HCT116 (cell line): Measurements from ENCODE around the gene HNF1B. TPM values are rescaled to one million over a fixed set of nuclear protein-coding genes. Genes with fewer than 3 reads are reported as not detected.

Source experiments
- ATAC-seq: fragments of 200-7000 bp; cut with Tn5 transposase; 2 replicates; pipeline ENCODE4 v1.9.1; 2020; ENCODE audit warnings: mild to moderate bottlenecking, moderate library complexity
- BruUV-seq: library from RNA; stranded (reverse); fragments of 400-500 nt; replicated peaks from 2 replicates; lab custom pipeline; 2021; lab: Mats Ljungman, UMichigan
- CTCF ChIA-PET: fragments of 300-600 bp; sonication (Branson Sonifier 250); formaldehyde crosslinking; loops from one replicate; lab custom pipeline; 2021; ENCODE audit warnings: antibody characterized with exemption; lab: Charles Lee
- POLR2A ChIA-PET: fragments of 300-600, 350-600 bp; sonication (Branson Sonifier 250); formaldehyde crosslinking; loops from one replicate; lab custom pipeline; 2021; ENCODE audit warnings: antibody characterized with exemption; lab: Charles Lee
- RAD21 ChIA-PET, 2 experiments: fragments of 300-600 bp; sonication (Branson Sonifier 250); formaldehyde crosslinking; loops; one replicate each; lab custom pipeline; 2023; ENCODE audit warnings: low total read pairs in 2 of 2; ENCODE audit not compliant: uncharacterized antibody in 2 of 2, unreplicated experiment in 2 of 2, low non-redundant PET in 1 of 2; lab: Charles Lee
- DNase-seq: peaks from one replicate; pipeline ENCODE4 v3.0.0-alpha.2; 2010; ENCODE audit warnings: low read depth, low spot score
- H2AFZ ChIP-seq: fragments of 200-600 bp; shearing (Covaris generic), sonication (generic); 2 replicates; pipeline ENCODE4 v1.6.1; 2017; ENCODE audit warnings: low read depth, mixed run types, mixed read lengths, antibody characterized with exemption, low read length; ENCODE audit not compliant: poor library complexity, severe bottlenecking
- H3K27ac ChIP-seq: 2 replicates; pipeline ENCODE4 v1.5.1; 2012; ENCODE audit warnings: low read depth, low read length
- H3K27me3 ChIP-seq: fragments of 200-600 bp; sonication (generic); 2 replicates; pipeline ENCODE4 v1.6.1; 2016; ENCODE audit warnings: mixed run types, low read length, mixed read lengths; ENCODE audit not compliant: insufficient read depth
- H3K36me3 ChIP-seq, 2 experiments: fragments of 200-500 bp in 1 of 2; fragments of 200-600 bp in 1 of 2; sonication (Bioruptor generic) in 1 of 2; sonication (generic) in 1 of 2; 2 replicates each; pipeline versions ENCODE4 v1.5.1 to v1.6.1; 2014 to 2016; ENCODE audit warnings: low read length in 2 of 2, inconsistent platforms in 1 of 2, mixed read lengths in 1 of 2, mixed run types in 1 of 2; ENCODE audit not compliant: insufficient read depth in 2 of 2, control insufficient read depth in 1 of 2
- H3K4me1 ChIP-seq, 2 experiments: fragments of 200-600 bp in 1 of 2; sonication (generic) in 1 of 2; 2 replicates each; pipeline versions ENCODE4 v1.5.1 to v1.6.1; 2012 to 2017; ENCODE audit warnings: low read length in 2 of 2, inconsistent platforms in 1 of 2, mild to moderate bottlenecking in 1 of 2, mixed read lengths in 1 of 2, mixed run types in 1 of 2, moderate library complexity in 1 of 2; ENCODE audit not compliant: insufficient read depth in 2 of 2, control insufficient read depth in 1 of 2
- H3K4me2 ChIP-seq: fragments of 200-600 bp; sonication (generic); 2 replicates; pipeline ENCODE4 v1.6.1; 2017; ENCODE audit warnings: mixed run types, low read length, mixed read lengths
- H3K4me3 ChIP-seq, 2 experiments: fragments of 200-600 bp in 1 of 2; sonication (generic) in 1 of 2; replicated peaks in 1 of 2; 2 replicates each; pipeline ENCODE4 v1.5.1; 2011 to 2016; ENCODE audit warnings: low read length in 2 of 2, control low read depth in 1 of 2, low read depth in 1 of 2, mild to moderate bottlenecking in 1 of 2, mixed read lengths in 1 of 2, mixed run types in 1 of 2
- H3K79me2 ChIP-seq: fragments of 200-600 bp; sonication (generic); 2 replicates; pipeline ENCODE4 v1.6.1; 2017; ENCODE audit warnings: mild to moderate bottlenecking, mixed run types, low read length, moderate library complexity, mixed read lengths; ENCODE audit not compliant: insufficient read depth
- H3K9ac ChIP-seq: fragments of 200-600 bp; sonication (generic); 2 replicates; pipeline ENCODE4 v1.6.1; 2016; ENCODE audit warnings: low read length, mixed read lengths
- H3K9me2 ChIP-seq: fragments of 200-600 bp; sonication (generic), shearing (Covaris generic); 2 replicates; pipeline ENCODE4 v1.6.1; 2017; ENCODE audit warnings: mixed run types, mild to moderate bottlenecking, moderate library complexity; ENCODE audit not compliant: insufficient read depth
- H3K9me3 ChIP-seq, 2 experiments: fragments of 200-500 bp in 1 of 2; fragments of 200-600 bp in 1 of 2; sonication (Bioruptor generic) in 1 of 2; sonication (generic) in 1 of 2; 2 replicates each; pipeline ENCODE4 v1.6.1; 2014 to 2017; ENCODE audit warnings: low read length in 2 of 2, mixed read lengths in 2 of 2, inconsistent platforms in 1 of 2, low read depth in 1 of 2, mild to moderate bottlenecking in 1 of 2, mixed run types in 1 of 2, moderate library complexity in 1 of 2; ENCODE audit not compliant: control insufficient read depth in 1 of 2, insufficient read depth in 1 of 2
- H4K20me1 ChIP-seq: fragments of 200-600 bp; sonication (generic), shearing (Covaris generic); 2 replicates; pipeline ENCODE4 v1.6.1; 2017; ENCODE audit warnings: mixed run types, mild to moderate bottlenecking, moderate library complexity; ENCODE audit not compliant: insufficient read depth
- EZH2 ChIP-seq: fragments of 200-600 bp; sonication (generic); IDR thresholded peaks from 2 replicates; pipeline ENCODE4 v1.6.1; 2017; ENCODE audit warnings: antibody characterized with exemption, mixed run types
- EZH2phosphoT487 ChIP-seq: fragments of 200-600 bp; IDR thresholded peaks from 2 replicates; pipeline ENCODE4 v1.6.1; 2018; ENCODE audit warnings: antibody characterized with exemption, borderline replicate concordance
- FOSL1 ChIP-seq: IDR thresholded peaks from 2 replicates; pipeline ENCODE4 v1.6.1; 2012; ENCODE audit warnings: low read depth
- POLR2AphosphoS5 ChIP-seq: IDR thresholded peaks from 2 replicates; pipeline ENCODE4 v1.6.1; 2011; ENCODE audit warnings: mild to moderate bottlenecking, low read depth, low read length, moderate library complexity
- REST ChIP-seq: IDR thresholded peaks from 2 replicates; pipeline ENCODE4 v1.6.1; 2012; ENCODE audit warnings: low read depth
- SIN3A ChIP-seq: IDR thresholded peaks from 2 replicates; pipeline ENCODE4 v1.6.1; 2012; ENCODE audit warnings: low read depth
- SP1 ChIP-seq: IDR thresholded peaks from 2 replicates; pipeline ENCODE4 v1.6.1; 2012; ENCODE audit warnings: low read depth
- SRF ChIP-seq: IDR thresholded peaks from 2 replicates; pipeline ENCODE4 v1.6.1; 2012; ENCODE audit warnings: low read depth
- ZFX ChIP-seq: fragments of 450-650 bp; IDR thresholded peaks from 2 replicates; pipeline ENCODE4 v1.6.1; 2017
- ZNF274 ChIP-seq: fragments of 200-500 bp; sonication (Bioruptor generic); IDR thresholded peaks from 2 replicates; pipeline ENCODE4 v1.6.1; 2014; ENCODE audit warnings: mild to moderate bottlenecking, low read depth, low read length, inconsistent platforms
- intact Hi-C: fragments of 100-400 bp; cut with micrococcal nuclease; formaldehyde crosslinking; loops from 2 replicates; pipeline ENCODE4 v1.10.0; 2022
- total RNA-seq: library from RNA; stranded (reverse); gene quantifications from one replicate; pipeline ENCODE4 v1.2.1, GENCODE V29; 2021; ENCODE audit not compliant: unreplicated experiment
- TF ChIP-seq, protein P1 (sequence below): IDR thresholded peaks from 2 replicates; pipeline ENCODE4 v1.6.1; 2012

The HNF1B gene
- total RNA-seq, 1 experiment from 2014 or later = 3.6 TPM

GRCh38 chr17:37726248-37726647 lies 18.6 kb downstream of the HNF1B start:
- H3K9ac ChIP-seq = no peak overlapping the region
- no peak overlapping the region for H3K4me2 ChIP-seq
- no TSS peak for BruUV-seq
- no peak for TF ChIP-seq SRF
- TF ChIP-seq SIN3A = no peak
- no peak for TF ChIP-seq ZFX
- TF ChIP-seq EZH2phosphoT487 = no peak
- TF ChIP-seq, protein P1, sequence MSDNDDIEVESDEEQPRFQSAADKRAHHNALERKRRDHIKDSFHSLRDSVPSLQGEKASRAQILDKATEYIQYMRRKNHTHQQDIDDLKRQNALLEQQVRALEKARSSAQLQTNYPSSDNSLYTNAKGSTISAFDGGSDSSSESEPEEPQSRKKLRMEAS = no peak
- TF ChIP-seq SP1 = no peak
- no peak for TF ChIP-seq REST
- no peak for TF ChIP-seq POLR2AphosphoS5
- TF ChIP-seq ZNF274 = no peak
- no peak for TF ChIP-seq FOSL1
- TF ChIP-seq EZH2 = no peak
- no peak overlapping the region for H2AFZ ChIP-seq
- POLR2A ChIA-PET = no interaction called here
- intact Hi-C loops = no loop called here
- ATAC-seq (no peak), DNase-seq (no peak)
- H3K27ac ChIP-seq = no peak overlapping the region
- no peaks in the 10 kb centered on the region for H3K79me2 ChIP-seq
- CTCF ChIA-PET = interaction anchor here (1.8 kb wide), 1 partner anchor 45 kb away, joined by 4 read pairs; no protein-coding TSS in a partner anchor
- no peaks in the 10 kb centered on the region for H3K9me2 ChIP-seq
- no peaks in the 10 kb centered on the region for H3K27me3 ChIP-seq
- H3K4me3 ChIP-seq = no peak overlapping the region
- RAD21 ChIA-PET = no interaction called here
- no peaks in the 10 kb centered on the region for H4K20me1 ChIP-seq
- H3K9me3 ChIP-seq = no peaks in the 10 kb centered on the region
- H3K4me1 ChIP-seq = no peaks in the 10 kb centered on the region
- H3K36me3 ChIP-seq = no peaks in the 10 kb centered on the region
